ENCODE data around the gene MRPL43.

Gene MRPL43

GRCh38 chr10:100943508-100943907 is 43.8 kb downstream of the MRPL43 start:
- Histone ChIP-seq H3K36me3 (peaks cover 90% of the 10 kb centered on the region), H3K9me3 (ENCODE audit: severe bottlenecking) (no peaks in the 10 kb centered on the region), H3K4me3 (ENCODE audit: low read depth, low read length) (no peak overlapping the region), H3K27me3 (ENCODE audit: insufficient read depth, low read depth, severe bottlenecking) (no peaks in the 10 kb centered on the region), H3K27ac (no peak overlapping the region)
- no peak for DNase-seq
- no peak for TF ChIP-seq CTCF (IDR thresholded peaks at IDR 0.05; ENCODE audit: low read depth, low read length)

- Histone ChIP-seq H3K4me3 (ENCODE audit: low read depth, low read length) (no peak overlapping the region), H3K9me3 (ENCODE audit: severe bottlenecking) (no peaks in the 10 kb centered on the region), H3K36me3 (peaks cover 90% of the 10 kb centered on the region), H3K27ac (no peak overlapping the region), H3K27me3 (ENCODE audit: insufficient read depth, low read depth, severe bottlenecking) (no peaks in the 10 kb centered on the region)
- TF ChIP-seq CTCF (IDR thresholded peaks at IDR 0.05; ENCODE audit: low read depth, low read length): no peak
- no peak for DNase-seq
These were observed 45.1 kb downstream of the MRPL43 start for GRCh38 chr10:100942229-100942628.

GRCh38 chr10:100939763-100940344 is 47.4 kb downstream of the MRPL43 start:
- H3K9me3 ChIP-seq (ENCODE audit: severe bottlenecking): no peaks in the 10 kb centered on the region
- H3K27ac ChIP-seq: no peak overlapping the region
- no peak for DNase-seq
- no peak for TF ChIP-seq CTCF (IDR thresholded peaks at IDR 0.05; ENCODE audit: low read depth, low read length)
- H3K36me3 ChIP-seq: peaks cover 81% of the 10 kb centered on the region
- no peaks in the 10 kb centered on the region for H3K27me3 ChIP-seq (ENCODE audit: insufficient read depth, low read depth, severe bottlenecking)
- H3K4me3 ChIP-seq (ENCODE audit: low read depth, low read length): no peak overlapping the region
